Measurements from ENCODE around the gene FRAT2.

Gene FRAT2

GRCh38 chr10:97325754-97326153, 8.8 kb downstream of the FRAT2 start:
- no peak for DNase-seq (ENCODE audit: low spot score)

GRCh38 chr10:97323501-97323900, 11.0 kb downstream of the FRAT2 start:
- no peak for DNase-seq (ENCODE audit: low spot score)

- no peak for DNase-seq (ENCODE audit: low spot score)
Measured at GRCh38 chr10:97321804-97322190, 12.7 kb downstream of the FRAT2 start.

- DNase-seq (ENCODE audit: low spot score): no peak
Measured at GRCh38 chr10:97321032-97321803, 13.3 kb downstream of the FRAT2 start.

DNA sequence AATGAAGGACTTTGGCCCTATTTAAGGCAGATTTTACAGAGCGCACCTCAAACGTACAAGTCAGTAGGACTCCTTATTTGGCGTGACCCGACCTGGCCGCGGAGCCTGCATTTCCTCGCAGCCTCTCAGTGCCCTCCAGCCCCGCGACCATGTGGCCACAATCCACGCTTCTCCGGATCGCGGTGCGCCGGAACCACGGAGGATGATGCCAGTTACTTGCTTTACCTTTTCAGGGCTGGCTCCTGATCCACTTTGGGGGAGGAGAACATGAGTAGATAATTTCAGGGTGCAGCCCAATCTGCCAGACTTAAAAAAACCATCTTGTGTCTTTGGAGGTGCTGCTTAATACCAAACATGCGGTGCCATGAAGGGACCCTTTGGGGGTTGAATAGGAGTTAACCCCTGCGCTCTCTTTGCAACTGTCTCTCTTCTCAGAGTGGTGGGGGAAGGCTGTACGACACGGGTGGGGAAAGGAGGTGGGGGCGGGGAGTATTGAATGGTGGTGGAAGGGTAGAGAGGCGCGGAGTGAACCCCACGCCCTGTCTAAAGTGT, 14.0 kb downstream of the FRAT2 start:
- DNase-seq (ENCODE audit: low spot score): no peak

GRCh38 chr10:97319671-97320479, 14.7 kb downstream of the FRAT2 start:
- DNase-seq (ENCODE audit: low spot score): peak; percentile 52

DNA sequence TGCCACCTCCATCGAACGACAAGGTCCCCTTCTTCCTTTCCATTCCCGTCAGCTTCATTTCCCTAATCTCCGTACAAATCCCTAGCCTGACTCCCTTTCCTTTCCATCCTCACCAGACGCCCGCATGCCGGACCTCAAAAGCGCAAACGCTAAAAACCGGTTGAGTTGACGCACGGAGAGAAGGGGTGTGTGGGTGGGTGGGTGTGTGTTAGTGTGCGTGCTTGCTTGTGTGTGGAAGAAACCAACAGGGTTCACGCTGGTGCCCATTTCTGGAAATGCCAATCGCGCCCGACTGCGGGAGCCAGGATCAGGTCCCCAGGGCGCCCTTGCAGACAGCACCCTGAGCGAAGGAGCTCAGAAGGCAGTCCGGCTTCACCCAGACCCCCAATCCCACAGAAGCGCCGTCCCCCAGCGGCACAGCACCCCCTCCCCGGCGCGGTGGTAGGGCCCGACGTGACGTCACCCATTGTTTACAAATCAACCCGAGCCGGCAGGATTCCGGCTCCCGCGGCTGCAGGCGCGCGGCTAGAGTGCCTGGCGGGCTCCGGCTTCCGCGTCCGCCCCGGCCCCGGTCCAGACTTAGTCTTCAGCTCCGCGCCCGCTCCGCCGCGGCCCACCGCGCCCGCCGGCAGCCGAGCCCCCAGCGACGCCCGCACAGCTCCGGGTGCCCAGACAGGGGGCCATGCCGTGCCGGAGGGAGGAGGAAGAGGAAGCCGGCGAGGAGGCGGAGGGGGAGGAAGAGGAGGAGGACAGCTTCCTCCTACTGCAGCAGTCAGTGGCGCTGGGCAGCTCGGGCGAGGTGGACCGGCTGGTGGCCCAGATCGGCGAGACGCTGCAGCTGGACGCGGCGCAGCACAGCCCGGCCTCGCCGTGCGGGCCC, 15.5 kb downstream of the FRAT2 start, which contains the start of gene FRAT1:
Gene FRAT1 (plus strand): TSS at position 500 of the 880 bp plus-strand sequence. CDS start 183 bp downstream, at position 683.
- peak; percentile 85 for DNase-seq (ENCODE audit: low spot score)

- DNase-seq (ENCODE audit: low spot score): no peak
Measured at GRCh38 chr10:97314671-97315070, 19.9 kb downstream of the FRAT2 start.

DNA sequence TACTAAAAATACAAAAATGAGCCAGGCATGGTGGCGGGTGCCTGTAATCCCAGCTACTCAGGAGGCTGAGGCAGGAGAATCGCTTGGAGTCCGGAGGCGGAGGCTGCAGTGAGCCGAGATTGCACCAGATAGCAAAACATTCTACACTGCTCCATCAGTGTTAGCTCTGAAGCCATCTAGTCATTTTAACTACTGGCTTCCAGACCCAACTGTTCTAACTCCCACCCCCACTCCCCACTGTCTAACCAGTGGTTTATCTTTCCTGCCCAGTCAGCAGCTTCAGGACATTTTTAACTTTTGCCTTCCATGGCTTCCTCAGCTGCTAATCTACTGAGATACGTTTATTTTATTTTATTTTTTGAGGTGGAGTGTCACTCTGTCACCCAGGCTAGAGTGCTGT, 21.6 kb downstream of the FRAT2 start:
- no peak for DNase-seq (ENCODE audit: low spot score)

GRCh38 chr10:97311111-97311626, 23.4 kb downstream of the FRAT2 start:
- no peak for DNase-seq (ENCODE audit: low spot score)

DNA sequence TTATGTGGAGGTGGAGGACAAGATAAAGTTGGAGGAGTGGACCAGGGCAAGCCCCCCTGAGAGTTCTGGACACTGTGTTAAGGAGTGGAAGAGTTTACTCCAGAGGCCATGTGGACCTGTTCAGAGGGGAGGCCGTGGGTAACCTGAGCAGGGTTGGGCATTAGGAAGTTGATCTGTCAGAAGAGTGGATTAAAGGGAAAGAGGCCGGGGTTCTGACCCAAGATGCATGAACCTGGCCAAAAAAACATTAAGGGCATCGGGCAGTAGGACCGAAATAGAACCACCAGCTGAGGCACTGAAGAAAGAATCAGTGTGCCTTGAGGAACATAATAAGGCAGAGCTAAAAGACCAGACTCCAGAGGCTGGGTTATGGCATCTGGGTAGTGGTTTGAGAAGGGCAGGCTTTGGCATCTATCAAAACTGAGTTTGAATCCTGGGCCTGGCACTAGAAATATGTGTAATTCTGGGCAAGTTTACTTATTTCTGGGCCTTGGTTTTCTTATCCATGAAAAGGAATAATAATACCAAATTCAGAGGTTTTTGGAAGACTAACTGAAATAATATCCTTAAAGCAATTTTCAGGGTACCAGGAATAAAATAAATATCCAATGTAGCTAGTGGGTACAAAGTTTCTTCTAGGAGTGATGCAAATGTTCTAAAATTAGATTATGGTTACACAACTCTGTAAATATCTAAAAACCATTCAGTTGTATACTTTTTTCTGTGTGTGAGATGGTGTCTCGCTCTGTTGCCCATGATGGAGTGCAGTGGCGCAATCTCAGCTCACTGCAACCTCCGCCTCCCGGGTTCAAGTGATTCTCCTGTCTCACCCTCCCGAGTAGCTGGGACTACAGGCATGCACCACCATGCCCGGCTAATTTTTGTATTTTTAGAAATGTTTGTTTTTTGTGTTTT, 26.4 kb downstream of the FRAT2 start:
- DNase-seq (ENCODE audit: low spot score): no peak

DNA sequence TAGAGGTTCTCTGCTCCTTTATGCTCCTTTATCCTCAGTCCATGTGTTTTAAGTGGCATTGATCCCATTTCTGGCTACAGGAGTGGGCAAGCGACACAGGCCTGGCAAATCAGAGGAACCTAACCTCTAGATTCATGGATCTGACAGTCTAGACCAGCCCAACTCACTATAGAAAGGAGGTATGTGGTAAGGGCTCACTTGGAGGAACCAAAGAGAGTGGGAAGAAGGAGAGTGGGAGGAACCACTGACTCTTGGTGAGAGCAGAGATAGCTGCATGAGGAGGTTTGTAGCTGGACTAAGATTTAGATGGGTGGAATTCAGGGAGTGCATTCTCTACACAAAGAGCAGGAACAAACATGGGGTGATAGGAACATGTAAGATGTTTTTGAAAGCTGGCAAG, 27.1 kb downstream of the FRAT2 start:
- no peak for DNase-seq (ENCODE audit: low spot score)

DNA sequence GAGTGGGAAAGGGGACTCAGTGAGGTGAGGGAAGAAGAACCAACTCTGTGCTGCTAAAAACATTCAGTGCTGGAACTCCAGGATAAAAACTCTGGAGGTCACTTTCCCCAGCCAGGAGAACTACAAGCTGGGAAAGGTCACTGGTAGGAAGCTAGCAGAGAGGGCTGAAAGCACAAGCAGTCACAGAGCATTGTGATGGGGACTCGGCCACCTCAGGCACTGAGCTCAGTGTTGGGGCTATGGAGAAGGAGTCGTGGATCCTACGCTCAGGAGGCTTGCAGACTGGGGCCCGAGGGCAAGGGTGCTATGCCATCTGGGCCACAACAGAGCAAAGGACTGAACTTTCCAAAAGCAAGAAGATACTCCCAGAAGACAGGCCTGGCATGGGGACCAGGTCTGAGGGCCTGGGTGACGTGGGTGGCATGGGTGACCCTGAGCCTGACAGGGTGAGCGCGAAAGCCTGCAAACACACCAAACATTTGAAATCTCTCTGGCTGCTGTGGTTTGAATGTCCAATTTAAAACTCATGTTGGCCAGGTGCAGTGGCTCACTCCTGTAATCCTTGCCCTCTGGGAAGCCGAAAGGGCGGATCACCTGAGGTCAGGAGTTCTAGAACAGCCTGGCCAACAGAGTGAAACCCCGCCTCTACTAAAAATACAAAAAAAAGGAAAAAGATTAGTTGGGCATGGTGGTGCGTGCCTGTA, 32.3 kb downstream of the FRAT2 start:
- no peak for DNase-seq (ENCODE audit: low spot score)

- DNase-seq (ENCODE audit: low spot score): no peak
Measured at GRCh38 chr10:97300980-97301379, 33.5 kb downstream of the FRAT2 start.

DNA sequence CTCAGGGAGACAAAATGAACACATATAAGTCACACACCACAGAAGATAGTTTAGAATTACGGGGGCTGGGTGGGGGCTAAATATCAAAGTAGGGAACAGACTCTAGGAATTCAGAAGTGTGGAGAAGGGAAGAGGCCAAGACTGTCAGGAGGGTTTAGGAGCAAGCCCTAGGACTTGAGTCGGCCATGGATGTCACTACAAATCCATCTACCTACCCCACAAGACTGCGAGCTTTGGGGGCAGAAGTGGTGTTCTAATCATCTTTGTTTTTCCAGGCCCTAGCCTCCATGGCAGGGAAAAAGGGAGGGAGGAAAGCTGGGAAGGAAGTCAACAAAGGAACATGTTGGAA, 36.3 kb downstream of the FRAT2 start:
- DNase-seq (ENCODE audit: low spot score): no peak

DNA sequence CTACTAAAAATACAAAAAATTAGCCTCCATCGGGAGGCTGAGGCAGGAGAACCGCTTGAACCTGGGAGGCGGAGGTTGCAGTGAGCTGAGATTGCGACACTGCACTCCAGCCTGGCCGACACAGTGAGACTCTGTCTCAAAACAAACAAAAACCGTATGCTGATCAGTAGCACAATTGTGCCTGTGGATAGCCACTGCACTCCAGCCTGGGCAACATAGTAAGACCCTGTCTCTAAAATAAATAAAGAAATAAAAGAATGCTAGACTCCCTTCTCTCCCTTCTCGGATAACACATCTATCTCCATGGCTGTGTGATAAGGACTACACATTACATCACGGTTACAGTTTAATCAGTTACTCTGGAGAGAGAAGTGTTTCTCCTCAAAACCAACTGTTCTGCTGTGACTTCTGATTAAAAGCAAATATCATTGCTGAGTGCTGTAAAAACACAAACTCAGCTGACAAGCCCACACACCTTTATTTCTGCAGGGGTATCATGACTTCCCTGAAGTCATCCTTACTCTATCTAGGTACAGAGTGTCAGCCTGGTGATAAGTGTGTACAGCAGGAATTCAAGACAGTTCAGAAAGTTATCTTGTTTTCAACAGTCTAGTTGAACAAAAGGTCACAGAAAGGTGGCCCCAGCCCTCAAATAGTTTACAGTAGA, 36.8 kb downstream of the FRAT2 start:
- DNase-seq (ENCODE audit: low spot score): no peak

DNA sequence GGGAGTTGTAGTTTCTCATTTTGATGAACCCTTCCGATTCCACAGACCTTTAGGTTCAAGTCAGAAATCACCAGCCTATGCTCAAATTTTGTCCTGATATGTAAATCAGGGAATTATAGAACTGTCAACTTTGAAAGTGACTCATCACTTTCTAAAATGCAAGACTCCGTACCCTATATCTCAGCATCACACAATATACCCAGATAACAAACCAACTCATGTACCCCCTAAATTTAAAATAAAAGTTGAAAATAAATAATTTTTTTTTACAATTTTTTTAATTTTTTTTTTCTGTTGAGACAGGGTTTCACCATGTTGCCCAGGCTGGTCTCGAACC, 41.7 kb downstream of the FRAT2 start:
- no peak for DNase-seq (ENCODE audit: low spot score)

DNA sequence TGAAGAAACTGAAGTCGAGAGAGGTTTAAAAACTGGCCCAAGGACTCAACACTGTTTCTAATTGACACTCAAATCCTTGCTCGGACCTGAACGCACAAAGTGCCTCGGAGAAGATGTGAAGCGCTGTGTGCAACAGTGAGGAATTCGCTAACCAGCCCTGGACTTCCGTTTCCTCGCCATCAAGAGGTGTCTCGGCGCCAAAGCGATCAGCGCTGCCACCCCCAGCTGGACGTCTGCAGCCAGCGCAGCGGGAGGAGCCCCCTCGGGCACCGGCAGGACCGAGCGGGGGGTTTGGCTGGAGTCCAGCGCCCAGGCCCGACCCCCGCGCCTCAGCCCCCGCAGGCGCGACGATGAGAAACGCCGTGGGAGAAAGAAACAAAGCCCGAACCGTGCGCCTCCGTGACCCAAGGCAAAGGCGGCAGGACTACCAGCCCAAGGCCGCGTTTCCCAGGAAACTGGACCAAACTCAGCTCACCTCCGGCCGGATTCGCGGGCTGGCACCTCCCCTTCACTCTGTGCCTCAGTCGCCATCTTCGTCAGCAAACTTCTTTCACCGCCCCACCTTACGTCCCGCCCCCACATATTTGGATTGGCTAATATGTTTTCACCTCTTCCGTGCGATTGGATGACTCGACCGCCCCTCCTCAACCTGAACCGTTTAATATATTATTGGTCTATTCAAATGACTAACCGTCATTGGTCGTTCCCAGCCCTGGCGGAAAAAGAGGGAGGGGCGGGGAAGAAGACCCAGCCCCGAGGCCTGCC, 42.2 kb downstream of the FRAT2 start, which contains the start of gene ARHGAP19:
Gene ARHGAP19 (minus strand): TSS at position 541 of the 765 bp plus-strand sequence. CDS start 10 bp downstream, at position 531.
- peak; percentile 95 for DNase-seq (ENCODE audit: low spot score)
